GM19467 (cell line): ENCODE data around the gene WWOX.

Experiments used
- ATAC-seq: cut with Tn5 transposase; IDR thresholded peaks from one replicate; pipeline ENCODE4 v1.9.1; 2021; ENCODE audit warnings: mild to moderate bottlenecking, moderate library complexity; ENCODE audit not compliant: unreplicated experiment

Gene WWOX

GRCh38 chr16:78811247-78811646, 711.8 kb downstream of the WWOX start:
- ATAC-seq, result no peak

- no peak for ATAC-seq
Measured at GRCh38 chr16:78812582-78812981, 713.1 kb downstream of the WWOX start.

- ATAC-seq, result no peak
Measured at GRCh38 chr16:78813661-78814311, 714.3 kb downstream of the WWOX start.

GRCh38 chr16:78815713-78816112, 716.3 kb downstream of the WWOX start:
- ATAC-seq, result no peak

GRCh38 chr16:78816499-78817195, 717.2 kb downstream of the WWOX start:
- no peak for ATAC-seq

GRCh38 chr16:78817200-78817739, 717.8 kb downstream of the WWOX start:
- no peak for ATAC-seq

- ATAC-seq, result no peak
Measured at GRCh38 chr16:78821335-78821734, 721.9 kb downstream of the WWOX start.

GRCh38 chr16:78822509-78822908, 723.1 kb downstream of the WWOX start:
- ATAC-seq, result no peak

- ATAC-seq, result no peak
Measured at GRCh38 chr16:78823027-78823426, 723.6 kb downstream of the WWOX start.

- ATAC-seq, result no peak
Measured at GRCh38 chr16:78829280-78829679, 729.8 kb downstream of the WWOX start.

GRCh38 chr16:78830599-78830998, 731.1 kb downstream of the WWOX start:
- no peak for ATAC-seq

- no peak for ATAC-seq
Measured at GRCh38 chr16:78832100-78832499, 732.6 kb downstream of the WWOX start.

- no peak for ATAC-seq
Measured at GRCh38 chr16:78836802-78837491, 737.5 kb downstream of the WWOX start.

- ATAC-seq, result no peak
Measured at GRCh38 chr16:78837706-78838105, 738.3 kb downstream of the WWOX start.

GRCh38 chr16:78838276-78838675, 738.8 kb downstream of the WWOX start:
- ATAC-seq, result no peak

GRCh38 chr16:78842950-78843349, 743.5 kb downstream of the WWOX start:
- no peak for ATAC-seq

- no peak for ATAC-seq
Measured at GRCh38 chr16:78843978-78844377, 744.5 kb downstream of the WWOX start.

GRCh38 chr16:78844682-78845081, 745.2 kb downstream of the WWOX start:
- ATAC-seq, result no peak

- no peak for ATAC-seq
Measured at GRCh38 chr16:78851266-78851665, 751.8 kb downstream of the WWOX start.

- no peak for ATAC-seq
Measured at GRCh38 chr16:78852081-78852635, 752.7 kb downstream of the WWOX start.

- ATAC-seq, result no peak
Measured at GRCh38 chr16:78862022-78862421, 762.6 kb downstream of the WWOX start.
